GM23248 (cell line): ENCODE data around the gene TRAF3IP1.

Source experiments
- EZH2 ChIP-seq: fragments of 200-600 bp; sonication (generic); IDR thresholded peaks from 2 replicates; pipeline ENCODE4 v1.6.1; 2018; ENCODE audit warnings: antibody characterized with exemption, mild to moderate bottlenecking; ENCODE audit not compliant: insufficient read depth, poor library complexity, severe bottlenecking
- EZH2phosphoT487 ChIP-seq: fragments of 200-600 bp; sonication (generic); IDR thresholded peaks from 2 replicates; pipeline ENCODE4 v1.6.1; 2018; ENCODE audit warnings: antibody characterized with exemption, moderate library complexity, mild to moderate bottlenecking, low read depth; ENCODE audit not compliant: insufficient read depth

- TF ChIP-seq EZH2phosphoT487 (no peak), EZH2 (no peak)
These were observed 78.8 kb downstream of the TRAF3IP1 start for GRCh38 chr2:238399094-238399493.
